A673 (cell line): ENCODE measurements around the gene FMNL1. TPM values are rescaled to one million over a fixed set of nuclear protein-coding genes. Genes with fewer than 3 reads are reported as not detected.

ENCODE experiments used
- BruUV-seq: library from RNA; stranded (reverse); fragments of 400-500 nt; replicated peaks from 2 replicates; lab custom pipeline; 2021; lab: Mats Ljungman, UMichigan
- CTCF ChIA-PET: fragments of 300-600 bp; sonication (Branson Sonifier 250); formaldehyde crosslinking; loops from one replicate; lab custom pipeline; 2022; ENCODE audit warnings: antibody characterized with exemption; lab: Charles Lee
- POLR2A ChIA-PET: fragments of 300-600 bp; sonication (Branson Sonifier 250); formaldehyde crosslinking; loops from one replicate; lab custom pipeline; 2022; ENCODE audit warnings: antibody characterized with exemption; ENCODE audit not compliant: low non-redundant PET; lab: Charles Lee
- DNase-seq: peaks from one replicate; pipeline ENCODE4 v3.0.0-alpha.2; 2015; ENCODE audit warnings: low spot score
- H3K27ac ChIP-seq: fragments of 200-600 bp; sonication (generic); 2 replicates; pipeline ENCODE4 v1.5.1; 2016; ENCODE audit warnings: mixed run types, low read depth, mild to moderate bottlenecking, mixed read lengths, antibody characterized with exemption, low read length; ENCODE audit not compliant: poor library complexity, severe bottlenecking
- H3K27me3 ChIP-seq: fragments of 200-600 bp; sonication (generic); replicated peaks from 2 replicates; pipeline ENCODE4 v1.6.1; 2017; ENCODE audit warnings: mixed run types, low read depth, mild to moderate bottlenecking, mixed read lengths, antibody characterized with exemption, low read length; ENCODE audit not compliant: insufficient read depth, poor library complexity
- H3K36me3 ChIP-seq: fragments of 200-600 bp; sonication (generic); 2 replicates; pipeline ENCODE4 v1.6.1; 2016; ENCODE audit warnings: mixed run types, mild to moderate bottlenecking, mixed read lengths, antibody characterized with exemption, low read length; ENCODE audit not compliant: insufficient read depth, poor library complexity, severe bottlenecking
- H3K4me1 ChIP-seq: fragments of 200-600 bp; sonication (generic); 2 replicates; pipeline ENCODE4 v1.6.1; 2017; ENCODE audit warnings: mixed run types, mild to moderate bottlenecking, mixed read lengths, antibody characterized with exemption, low read length; ENCODE audit not compliant: insufficient read depth, poor library complexity, severe bottlenecking
- H3K4me3 ChIP-seq: fragments of 200-600 bp; sonication (generic); 2 replicates; pipeline ENCODE4 v1.5.1; 2016; ENCODE audit warnings: low read depth, mixed run types, mild to moderate bottlenecking, mixed read lengths, low read length; ENCODE audit not compliant: poor library complexity, severe bottlenecking
- H3K9me3 ChIP-seq: fragments of 200-600 bp; sonication (generic); 2 replicates; pipeline ENCODE4 v1.6.1; 2016; ENCODE audit warnings: mixed run types, low read depth, mild to moderate bottlenecking, mixed read lengths, antibody characterized with exemption, low read length; ENCODE audit not compliant: poor library complexity, severe bottlenecking
- EZH2 ChIP-seq: fragments of 200-600 bp; sonication (generic); IDR thresholded peaks from 2 replicates; pipeline ENCODE4 v1.6.1; 2017; ENCODE audit warnings: borderline replicate concordance, low read depth, mild to moderate bottlenecking, mixed read lengths, antibody characterized with exemption, low read length; ENCODE audit not compliant: poor library complexity, severe bottlenecking
- intact Hi-C: fragments of 100-400 bp; cut with micrococcal nuclease; formaldehyde crosslinking; loops from one replicate; pipeline ENCODE4 v1.10.0; 2022; ENCODE audit not compliant: unreplicated experiment
- total RNA-seq: library from RNA; stranded (reverse); gene quantifications from 2 replicates; pipeline ENCODE4 v1.2.3, GENCODE V29; 2021
- TF ChIP-seq, protein P1 (sequence below): fragments of 300-800, 200-600 bp; sonication (generic); conservative IDR thresholded peaks from 2 replicates; pipeline ENCODE4 v1.5.1; 2017; ENCODE audit warnings: low read depth, mild to moderate bottlenecking, antibody characterized with exemption, low read length, moderate library complexity, mixed read lengths

FMNL1 gene
- total RNA-seq, 1 experiment from 2014 or later, result 1.0 TPM

DNA sequence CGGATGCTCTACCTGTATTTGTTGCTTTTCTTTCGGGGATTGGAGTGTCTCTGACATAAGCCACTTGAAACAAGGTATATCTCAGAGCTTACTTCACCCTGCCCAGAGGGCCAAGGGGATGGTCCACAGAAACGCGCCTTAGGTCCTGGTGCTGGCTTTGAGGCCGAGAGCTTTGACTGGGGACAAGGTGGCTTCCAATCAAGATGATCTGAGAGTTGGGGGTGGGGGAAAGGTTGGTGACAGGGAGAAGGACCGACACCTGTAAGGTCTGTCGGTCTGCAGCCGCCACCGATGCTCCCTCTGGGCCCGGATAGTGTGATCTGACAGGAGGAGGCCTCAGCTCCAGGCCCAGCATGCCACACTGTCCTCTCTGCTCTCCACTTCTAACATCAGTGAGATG lies 62.0 kb downstream of the FMNL1 start:
- no TSS peak for BruUV-seq
- no peak for DNase-seq
- Histone ChIP-seq H3K27ac (no peak overlapping the region), H3K4me3 (no peak overlapping the region), H3K36me3 (no peaks in the 10 kb centered on the region), H3K27me3 (no peaks in the 10 kb centered on the region), H3K4me1 (no peaks in the 10 kb centered on the region), H3K9me3 (no peaks in the 10 kb centered on the region)
- intact Hi-C loops, result no loop called here
- POLR2A ChIA-PET, result no interaction called here
- TF ChIP-seq, protein P1, sequence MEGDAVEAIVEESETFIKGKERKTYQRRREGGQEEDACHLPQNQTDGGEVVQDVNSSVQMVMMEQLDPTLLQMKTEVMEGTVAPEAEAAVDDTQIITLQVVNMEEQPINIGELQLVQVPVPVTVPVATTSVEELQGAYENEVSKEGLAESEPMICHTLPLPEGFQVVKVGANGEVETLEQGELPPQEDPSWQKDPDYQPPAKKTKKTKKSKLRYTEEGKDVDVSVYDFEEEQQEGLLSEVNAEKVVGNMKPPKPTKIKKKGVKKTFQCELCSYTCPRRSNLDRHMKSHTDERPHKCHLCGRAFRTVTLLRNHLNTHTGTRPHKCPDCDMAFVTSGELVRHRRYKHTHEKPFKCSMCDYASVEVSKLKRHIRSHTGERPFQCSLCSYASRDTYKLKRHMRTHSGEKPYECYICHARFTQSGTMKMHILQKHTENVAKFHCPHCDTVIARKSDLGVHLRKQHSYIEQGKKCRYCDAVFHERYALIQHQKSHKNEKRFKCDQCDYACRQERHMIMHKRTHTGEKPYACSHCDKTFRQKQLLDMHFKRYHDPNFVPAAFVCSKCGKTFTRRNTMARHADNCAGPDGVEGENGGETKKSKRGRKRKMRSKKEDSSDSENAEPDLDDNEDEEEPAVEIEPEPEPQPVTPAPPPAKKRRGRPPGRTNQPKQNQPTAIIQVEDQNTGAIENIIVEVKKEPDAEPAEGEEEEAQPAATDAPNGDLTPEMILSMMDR, result no peak
- TF ChIP-seq EZH2, result no peak
- CTCF ChIA-PET, result interaction anchor here (0.5 kb wide), 1 partner anchor 49 kb away, joined by 10 read pairs; no protein-coding TSS in a partner anchor

DNA sequence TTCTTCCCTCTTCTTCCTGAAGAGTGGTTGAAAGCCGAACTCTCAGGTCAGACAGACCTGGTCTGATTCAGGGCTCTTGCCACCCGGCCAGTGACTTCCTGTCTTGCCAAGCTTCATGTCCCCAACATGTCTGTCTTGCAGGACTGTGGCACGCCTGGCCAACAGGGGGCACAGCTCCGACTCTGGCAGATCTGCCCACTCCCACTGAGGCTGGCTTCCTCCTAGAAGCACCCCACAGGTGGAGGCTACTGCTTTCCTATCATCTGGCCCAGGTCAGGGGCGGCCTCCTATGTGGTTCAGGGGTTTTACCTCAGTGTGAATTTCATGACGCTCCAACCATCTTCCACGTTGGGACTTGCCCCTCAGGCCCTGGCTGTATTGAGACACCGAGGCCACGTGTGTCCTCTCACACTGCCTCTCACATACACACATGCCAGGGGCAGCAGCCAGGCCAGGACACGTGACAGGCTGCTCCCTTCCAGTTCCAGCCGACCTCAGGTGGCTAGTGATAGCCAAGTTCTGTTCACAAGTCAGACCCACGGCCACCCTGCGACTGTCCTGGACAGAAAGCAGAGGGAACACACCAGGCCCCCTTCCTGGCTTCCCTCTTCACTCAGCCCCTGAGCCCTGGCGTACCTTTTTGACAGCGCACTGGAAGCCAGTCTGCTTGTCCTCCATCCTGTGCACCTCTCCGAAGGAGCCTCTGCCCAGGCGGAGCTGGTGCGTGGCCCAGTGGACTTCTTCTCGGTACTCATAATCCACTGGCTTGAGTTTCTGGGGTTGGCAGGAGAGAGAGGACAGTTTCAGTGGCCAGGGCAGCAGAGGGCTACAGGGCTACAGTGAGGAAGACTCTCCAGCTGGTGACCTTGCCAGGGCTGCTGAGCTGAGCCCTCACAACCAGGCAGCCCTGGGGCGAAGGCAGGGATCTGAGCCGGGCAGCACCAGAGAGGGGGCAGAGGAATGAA lies 62.8 kb downstream of the FMNL1 start:
- H3K27ac ChIP-seq, result no peak overlapping the region
- ChIA-PET POLR2A (no interaction called here), CTCF (interaction anchor here (0.5 kb wide), 1 partner anchor 50 kb away, joined by 10 read pairs; no protein-coding TSS in a partner anchor)
- TF ChIP-seq, protein P1, result no peak
- no peak for TF ChIP-seq EZH2
- no TSS peak for BruUV-seq
- no peaks in the 10 kb centered on the region for H3K4me1 ChIP-seq
- no peaks in the 10 kb centered on the region for H3K27me3 ChIP-seq
- no peak for DNase-seq
- H3K36me3 ChIP-seq, result no peaks in the 10 kb centered on the region
- no peaks in the 10 kb centered on the region for H3K9me3 ChIP-seq
- intact Hi-C loops, result no loop called here
- no peak overlapping the region for H3K4me3 ChIP-seq

DNA sequence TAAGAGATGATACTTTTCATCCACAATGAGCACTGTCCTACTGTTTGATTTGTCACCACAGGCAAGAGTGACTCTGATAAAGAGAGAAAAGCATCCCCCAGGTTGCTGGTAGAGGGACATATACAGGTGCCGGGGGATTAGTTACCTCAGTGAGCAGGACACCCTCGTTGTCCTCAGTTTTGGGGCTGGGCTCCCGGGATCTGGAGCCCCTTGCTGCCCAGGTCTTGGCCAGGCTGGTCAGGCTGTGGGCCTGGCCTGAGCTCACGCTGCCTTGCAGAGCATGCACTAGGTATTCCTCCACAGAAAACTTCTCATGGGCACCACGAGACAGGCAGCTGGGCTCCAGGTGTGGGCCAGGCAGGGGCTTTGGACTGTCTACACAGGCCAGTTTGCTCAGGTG lies 64.6 kb downstream of the FMNL1 start:
- TF ChIP-seq EZH2, result no peak
- TF ChIP-seq, protein P1, result no peak
- ChIA-PET POLR2A (no interaction called here), CTCF (no interaction called here)
- H3K4me3 ChIP-seq, result no peak overlapping the region
- intact Hi-C loops, result no loop called here
- H3K4me1 ChIP-seq, result no peaks in the 10 kb centered on the region
- no peak overlapping the region for H3K27ac ChIP-seq
- BruUV-seq, result no TSS peak
- no peaks in the 10 kb centered on the region for H3K9me3 ChIP-seq
- DNase-seq, result no peak
- no peaks in the 10 kb centered on the region for H3K27me3 ChIP-seq
- H3K36me3 ChIP-seq, result no peaks in the 10 kb centered on the region
